CD4-positive, CD25-positive, alpha-beta regulatory T cell (primary cell): ENCODE data around the gene STAB1. TPM values are rescaled to one million over a fixed set of nuclear protein-coding genes. Genes with fewer than 3 reads are reported as not detected.

ENCODE experiments used
- ATAC-seq, 2 donors: fragments of 150-1000 bp; cut with Tn5 transposase; one replicate each; pipeline ENCODE4 v1.10.0; 2021; ENCODE audit warnings: low read depth in 2 of 2, moderate number of reproducible peaks in 2 of 2, moderate library complexity in 1 of 2
- DNase-seq, 3 donors: peaks; one replicate each; pipeline versions ENCODE4 v3.0.0 to v3.0.0-alpha.2; 2012 to 2022; ENCODE audit warnings: mixed read lengths in 1 of 3
- H3K27ac ChIP-seq: one replicate; pipeline ENCODE4 v1.7.0; 2013; ENCODE audit warnings: mild to moderate bottlenecking, low read length; ENCODE audit not compliant: insufficient read depth, poor library complexity, severe bottlenecking
- H3K27me3 ChIP-seq: one replicate; pipeline ENCODE4 v1.7.0; 2013; ENCODE audit warnings: low read length; ENCODE audit not compliant: control insufficient read depth, insufficient read depth
- H3K36me3 ChIP-seq: one replicate; pipeline ENCODE4 v1.7.0; 2013; ENCODE audit warnings: mild to moderate bottlenecking, low read length, moderate library complexity; ENCODE audit not compliant: control insufficient read depth, insufficient read depth
- H3K4me1 ChIP-seq: 2 replicates; pipeline ENCODE4 v1.7.0; 2013; ENCODE audit warnings: mild to moderate bottlenecking, low read length; ENCODE audit not compliant: insufficient read depth, control insufficient read depth, poor library complexity, severe bottlenecking
- H3K4me3 ChIP-seq: one replicate; pipeline ENCODE4 v1.7.0; 2013; ENCODE audit warnings: low read depth, mild to moderate bottlenecking, low read length, moderate library complexity
- H3K9me3 ChIP-seq, 2 experiments: 1 replicate in 1 of 2; 2 replicates in 1 of 2; pipeline ENCODE4 v1.7.0; 2013; ENCODE audit warnings: low read length in 2 of 2, mild to moderate bottlenecking in 1 of 2, moderate library complexity in 1 of 2; ENCODE audit not compliant: control insufficient read depth in 2 of 2
- H3K27ac Mint-ChIP-seq, 3 donors: one replicate each; pipeline ENCODE4 v1.8.0; 2020 to 2022; ENCODE audit warnings: mild to moderate bottlenecking in 3 of 3, mixed read lengths in 3 of 3, moderate library complexity in 2 of 3
- H3K27me3 Mint-ChIP-seq: one replicate; pipeline ENCODE4 v1.8.0; 2022; ENCODE audit warnings: mild to moderate bottlenecking, mixed read lengths
- H3K36me3 Mint-ChIP-seq: one replicate; pipeline ENCODE4 v1.8.0; 2020; ENCODE audit warnings: mixed read lengths
- H3K4me1 Mint-ChIP-seq, 4 donors: one replicate each; pipeline ENCODE4 v1.8.0; 2020 to 2022; ENCODE audit warnings: mixed read lengths in 4 of 4, mild to moderate bottlenecking in 1 of 4
- H3K4me3 Mint-ChIP-seq, 4 donors: one replicate each; pipeline ENCODE4 v1.8.0; 2020 to 2022; ENCODE audit warnings: mild to moderate bottlenecking in 4 of 4, mixed read lengths in 4 of 4, moderate library complexity in 3 of 4
- H3K9me3 Mint-ChIP-seq, 7 donors: one replicate each; pipeline ENCODE4 v1.8.0; 2020 to 2022; ENCODE audit warnings: mixed read lengths in 7 of 7, mild to moderate bottlenecking in 3 of 7, moderate library complexity in 2 of 7
- polyA plus RNA-seq, 4 donors: library from polyadenylated mRNA; unstranded; fragments of 300-500 nt; fragmentation: Illumina TruSeq; gene quantifications; one replicate each; pipeline ENCODE4 v1.2.3, GENCODE V29; 2021
- total RNA-seq: library from RNA; stranded (reverse); gene quantifications from one replicate; pipeline ENCODE4 v1.2.3, GENCODE V29; 2022

STAB1 gene
- total and polyA plus RNA-seq, 5 donors from 2014 or later, result 0.42 TPM; not detected in 4

GRCh38 chr3:52536112-52536368 is 40.9 kb downstream of the STAB1 start:
- Mint-ChIP-seq H3K36me3 (peaks cover 13% of the 10 kb centered on the region), H3K4me1 (peaks cover 20 to 64% (median 42%) of the 10 kb centered on the region in 4 donors), H3K27ac (peak overlapping the region; percentile 56 to 99 (median 99)), H3K27me3 (no peaks in the 10 kb centered on the region), H3K9me3 (peaks cover 0 to 3% (median 0%) of the 10 kb centered on the region in 7 donors), H3K4me3 (peak overlapping the region; percentile 97 to 100 (median 99))
- ATAC-seq, result no peak
- Histone ChIP-seq H3K4me1 (peaks cover 48% of the 10 kb centered on the region), H3K36me3 (peaks cover 5% of the 10 kb centered on the region), H3K27ac (no peak overlapping the region), H3K4me3 (peak overlapping the region; percentile 72), H3K9me3 (no peaks in the 10 kb centered on the region), H3K27me3 (no peaks in the 10 kb centered on the region)
- DNase-seq, result no peak

DNA sequence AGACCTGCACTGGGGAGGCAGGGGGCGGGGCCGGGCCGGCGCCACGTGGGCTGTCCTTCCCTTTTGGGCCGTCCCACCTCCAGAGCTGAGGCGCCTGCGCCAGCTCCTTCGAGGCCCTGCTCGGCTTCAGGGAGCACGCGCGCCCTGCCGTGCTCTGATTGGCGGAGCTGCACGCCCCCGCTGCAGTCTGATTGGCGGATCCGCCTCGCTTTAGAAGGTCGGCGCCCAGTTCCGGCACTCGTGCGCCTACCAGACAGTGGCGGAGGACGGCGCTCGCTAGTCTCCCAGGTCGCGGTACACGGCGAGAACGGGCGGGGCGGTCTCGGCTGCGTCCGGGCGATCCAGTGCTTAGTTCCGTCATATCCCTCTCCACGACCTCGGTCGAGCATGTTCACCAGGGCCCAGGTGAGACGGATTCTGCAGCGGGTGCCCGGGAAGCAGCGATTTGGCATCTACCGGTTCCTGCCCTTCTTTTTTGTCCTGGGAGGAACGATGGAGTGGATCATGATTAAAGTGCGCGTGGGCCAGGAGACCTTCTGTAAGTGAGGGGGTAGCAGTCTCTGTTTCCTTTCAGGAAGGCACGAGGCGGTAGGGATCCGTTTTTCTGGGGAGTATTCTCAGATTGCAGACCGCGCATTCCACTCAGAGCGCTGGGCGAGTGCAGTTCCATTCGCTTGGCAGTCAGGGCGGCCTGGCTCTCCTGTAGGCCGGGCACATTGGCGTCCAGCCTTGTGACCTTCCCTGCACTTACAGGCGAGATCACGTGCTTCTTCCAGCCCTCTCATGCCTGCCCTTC is 41.4 kb downstream of the STAB1 start, which contains the start of gene UQCC5:
Gene UQCC5, plus strand, starts transcription at position 237 of the 796 bp plus-strand sequence. Its CDS starts 151 bp downstream, at position 388.
- Mint-ChIP-seq H3K27me3 (no peaks in the 10 kb centered on the region), H3K36me3 (peaks cover 13% of the 10 kb centered on the region), H3K4me3 (peak within 1 kb of the TSS; percentile 97 to 100 (median 99)), H3K27ac (peak within 1 kb of the TSS; percentile 99), H3K9me3 (peaks cover 0 to 3% (median 0%) of the 10 kb centered on the region in 7 donors), H3K4me1 (peaks cover 24 to 69% (median 47%) of the 10 kb centered on the region in 4 donors)
- Histone ChIP-seq H3K9me3 (no peaks in the 10 kb centered on the region), H3K27ac (peak within 1 kb of the TSS; percentile 81), H3K4me3 (peak within 1 kb of the TSS; percentile 96), H3K36me3 (peaks cover 7% of the 10 kb centered on the region), H3K4me1 (peaks cover 48% of the 10 kb centered on the region), H3K27me3 (no peaks in the 10 kb centered on the region)
- ATAC-seq (peak; percentile 93 to 96), DNase-seq (peak; percentile 96 to 100 (median 97))

GRCh38 chr3:52537165-52537620 is 42.1 kb downstream of the STAB1 start:
- H3K4me3 Mint-ChIP-seq, result peak overlapping the region; percentile 97 to 100 (median 99)
- DNase-seq (no peak), ATAC-seq (no peak)
- no peaks in the 10 kb centered on the region for H3K9me3 ChIP-seq
- peaks cover 0 to 3% (median 0%) of the 10 kb centered on the region in 7 donors for H3K9me3 Mint-ChIP-seq
- H3K27me3 Mint-ChIP-seq, result no peaks in the 10 kb centered on the region
- peaks cover 24 to 70% (median 49%) of the 10 kb centered on the region in 4 donors for H3K4me1 Mint-ChIP-seq
- H3K36me3 ChIP-seq, result peaks cover 9% of the 10 kb centered on the region
- peak overlapping the region; percentile 99 for H3K27ac Mint-ChIP-seq
- peaks cover 48% of the 10 kb centered on the region for H3K4me1 ChIP-seq
- H3K4me3 ChIP-seq, result peak overlapping the region; percentile 96
- peaks cover 13% of the 10 kb centered on the region for H3K36me3 Mint-ChIP-seq
- no peaks in the 10 kb centered on the region for H3K27me3 ChIP-seq
- H3K27ac ChIP-seq, result peak overlapping the region; percentile 81

DNA sequence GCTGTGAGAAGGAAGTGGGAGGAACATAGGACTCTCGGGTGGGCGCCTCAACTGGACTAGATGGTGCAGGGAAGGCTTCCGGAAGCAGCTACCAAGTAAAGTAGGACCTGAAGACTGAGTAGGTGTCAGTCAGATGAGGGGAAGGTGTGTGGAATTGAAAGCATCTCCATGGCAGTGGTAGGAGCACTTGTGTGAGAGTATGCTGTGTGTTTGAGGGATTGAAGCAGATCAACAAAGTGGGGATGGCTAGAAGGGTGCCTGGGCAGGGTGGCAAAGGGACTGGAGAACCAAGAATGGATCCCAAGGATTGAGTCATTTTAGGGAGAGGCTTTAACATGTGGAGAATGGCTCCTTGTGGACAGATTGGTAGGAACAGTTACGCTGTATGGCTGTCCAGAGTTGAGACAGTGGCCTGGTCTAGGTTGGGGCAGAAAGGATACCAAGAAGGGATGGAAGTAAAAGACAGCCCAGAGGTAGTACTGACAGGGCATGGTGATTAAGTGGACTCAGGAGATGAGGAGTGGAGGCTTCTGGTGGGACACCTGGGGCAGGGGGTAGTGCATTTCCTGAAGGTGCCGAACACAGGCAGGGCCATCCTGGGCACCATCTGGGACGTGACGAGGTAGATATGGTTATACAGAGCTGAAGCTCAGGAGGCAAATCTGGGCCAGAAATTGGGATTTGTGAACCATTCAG is 42.7 kb downstream of the STAB1 start:
- H3K27me3 Mint-ChIP-seq, result no peaks in the 10 kb centered on the region
- peaks cover 13% of the 10 kb centered on the region for H3K36me3 Mint-ChIP-seq
- peaks cover 0 to 3% (median 0%) of the 10 kb centered on the region in 7 donors for H3K9me3 Mint-ChIP-seq
- peak overlapping the region; percentile 96 for H3K4me3 ChIP-seq
- DNase-seq (peak in 1 of 3 donors; percentile 9), ATAC-seq (no peak)
- no peaks in the 10 kb centered on the region for H3K9me3 ChIP-seq
- H3K36me3 ChIP-seq, result peaks cover 9% of the 10 kb centered on the region
- no peak overlapping the region for H3K27ac ChIP-seq
- peaks cover 24 to 67% (median 49%) of the 10 kb centered on the region in 4 donors for H3K4me1 Mint-ChIP-seq
- H3K4me3 Mint-ChIP-seq, result peak overlapping the region; percentile 97 to 100 (median 99)
- peak overlapping the region; percentile 94 to 99 (median 99) for H3K27ac Mint-ChIP-seq
- no peaks in the 10 kb centered on the region for H3K27me3 ChIP-seq
- peaks cover 42% of the 10 kb centered on the region for H3K4me1 ChIP-seq

DNA sequence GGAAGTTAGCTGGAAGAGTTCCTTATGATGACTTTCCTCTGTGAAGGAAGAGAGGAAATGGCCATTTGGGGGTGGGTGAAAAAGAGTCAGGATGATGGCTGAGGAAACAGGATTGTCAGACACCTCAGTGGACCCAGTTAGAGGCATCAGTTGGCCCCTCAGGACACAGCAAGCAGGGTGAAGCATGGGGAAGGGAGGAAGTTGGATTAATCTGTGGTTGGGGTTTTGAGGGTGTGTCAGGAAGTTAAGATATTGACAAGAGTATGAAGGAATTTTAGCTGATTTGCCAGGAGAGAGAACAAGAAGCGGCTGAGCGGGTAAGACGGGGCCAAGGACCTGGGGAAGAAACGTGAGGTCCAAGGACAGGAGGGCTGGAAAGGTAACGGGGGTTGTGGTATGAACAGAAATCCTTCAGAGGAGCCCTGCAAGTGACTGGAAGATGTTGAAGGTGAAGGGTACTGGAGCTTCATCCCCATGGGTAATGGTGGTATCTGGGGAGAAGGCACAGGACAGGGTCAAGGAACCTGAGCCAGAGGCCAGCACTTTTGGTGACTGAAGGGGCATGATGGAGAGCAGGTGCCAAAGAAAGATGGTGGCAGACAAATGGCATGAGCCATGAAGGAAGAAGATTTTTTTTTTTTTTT is 44.0 kb downstream of the STAB1 start:
- peak overlapping the region; percentile 4 for H3K4me3 ChIP-seq
- peaks cover 17% of the 10 kb centered on the region for H3K36me3 Mint-ChIP-seq
- H3K9me3 ChIP-seq, result no peaks in the 10 kb centered on the region
- no peak for DNase-seq
- peak overlapping the region; percentile 58 to 90 (median 77) for H3K27ac Mint-ChIP-seq
- H3K36me3 ChIP-seq, result peaks cover 9% of the 10 kb centered on the region
- peaks cover 0 to 3% (median 0%) of the 10 kb centered on the region in 7 donors for H3K9me3 Mint-ChIP-seq
- H3K4me3 Mint-ChIP-seq, result peak overlapping the region in 3 of 4 donors; percentile 50 to 100 (median 67)
- no peaks in the 10 kb centered on the region for H3K27me3 Mint-ChIP-seq
- peak overlapping the region; percentile 17 for H3K27ac ChIP-seq
- no peaks in the 10 kb centered on the region for H3K27me3 ChIP-seq
- H3K4me1 ChIP-seq, result peaks cover 35% of the 10 kb centered on the region
- no peak for ATAC-seq
- H3K4me1 Mint-ChIP-seq, result peaks cover 24 to 68% (median 52%) of the 10 kb centered on the region in 4 donors

DNA sequence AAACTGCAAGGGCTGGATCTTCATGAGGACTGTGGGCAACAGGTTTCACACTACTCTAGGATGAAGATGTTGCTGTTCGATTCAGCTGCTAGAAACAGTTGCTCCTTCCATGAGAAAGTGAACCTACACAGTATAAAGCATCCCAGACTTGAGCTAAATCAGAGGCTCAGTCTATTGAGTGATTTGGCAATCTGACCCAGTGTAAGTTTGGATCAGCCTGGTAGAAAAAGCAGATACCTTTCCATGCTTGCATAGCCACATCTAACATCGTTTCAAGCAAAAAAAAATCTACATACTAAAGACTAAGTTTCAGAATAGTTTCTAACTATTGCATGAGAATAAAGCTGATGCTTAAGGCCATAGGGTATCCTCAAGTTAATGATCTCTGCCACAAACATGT is 45.9 kb downstream of the STAB1 start:
- peak overlapping the region in 1 of 4 donors; percentile 38 for H3K4me3 Mint-ChIP-seq
- peaks cover 0 to 3% (median 0%) of the 10 kb centered on the region in 7 donors for H3K9me3 Mint-ChIP-seq
- H3K4me1 ChIP-seq, result peaks cover 29% of the 10 kb centered on the region
- DNase-seq (no peak), ATAC-seq (no peak)
- H3K36me3 Mint-ChIP-seq, result peaks cover 23% of the 10 kb centered on the region
- peaks cover 17% of the 10 kb centered on the region for H3K36me3 ChIP-seq
- H3K4me1 Mint-ChIP-seq, result peaks cover 20 to 60% (median 45%) of the 10 kb centered on the region in 4 donors
- H3K27me3 ChIP-seq, result no peaks in the 10 kb centered on the region
- H3K27ac Mint-ChIP-seq, result peak overlapping the region in 1 of 3 donors; percentile 64
- no peaks in the 10 kb centered on the region for H3K27me3 Mint-ChIP-seq
- no peak overlapping the region for H3K4me3 ChIP-seq
- no peak overlapping the region for H3K27ac ChIP-seq
- H3K9me3 ChIP-seq, result no peaks in the 10 kb centered on the region

DNA sequence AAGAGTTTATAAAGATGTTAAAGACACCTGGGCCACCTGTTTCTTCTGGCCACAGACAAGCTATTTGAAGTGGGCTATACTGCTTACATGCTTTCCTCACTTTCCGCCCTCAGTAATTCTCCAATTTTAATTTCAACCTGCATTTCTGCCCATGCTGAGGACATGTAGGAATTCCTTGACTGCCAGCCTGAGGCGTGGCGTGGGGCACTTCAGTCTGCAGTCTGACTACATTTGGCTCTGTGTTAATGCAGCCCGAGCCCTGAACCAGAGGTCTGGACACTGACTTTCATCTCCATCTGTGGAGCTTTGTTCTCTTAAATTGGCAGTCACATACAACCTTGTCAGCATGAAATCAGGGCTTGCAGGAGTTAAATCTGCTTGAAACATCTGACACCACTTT is 49.8 kb downstream of the STAB1 start:
- H3K27me3 Mint-ChIP-seq, result no peaks in the 10 kb centered on the region
- no peak overlapping the region for H3K4me3 Mint-ChIP-seq
- Histone ChIP-seq H3K27me3 (no peaks in the 10 kb centered on the region), H3K27ac (no peak overlapping the region), H3K4me3 (no peak overlapping the region), H3K36me3 (peaks cover 50% of the 10 kb centered on the region), H3K9me3 (no peaks in the 10 kb centered on the region), H3K4me1 (no peaks in the 10 kb centered on the region)
- no peak for ATAC-seq
- no peak for DNase-seq
- no peaks in the 10 kb centered on the region for H3K9me3 Mint-ChIP-seq
- H3K27ac Mint-ChIP-seq, result peak overlapping the region in 2 of 3 donors; percentile 33 to 68
- peaks cover 4 to 27% (median 16%) of the 10 kb centered on the region in 4 donors for H3K4me1 Mint-ChIP-seq
- peaks cover 17% of the 10 kb centered on the region for H3K36me3 Mint-ChIP-seq
